ENCODE measurements around the gene MAJIN. TPM values are rescaled to one million over a fixed set of nuclear protein-coding genes. Genes with fewer than 3 reads are reported as not detected.

MAJIN gene
- total and polyA plus RNA-seq, 9 of the 15 experiments (the other 6 are each of a cell fraction or from before 2014, with no cell fraction given) = 0.17 to 0.83 (median 0.24) TPM; not detected in 2

- no peak for TF ChIP-seq ZNF449 (CRISPR knock-in tag; IDR thresholded peaks at IDR 0.05)
- peak; percentile 47 for TF ChIP-seq MEIS2 (IDR thresholded peaks at IDR 0.05; ENCODE audit: partially characterized antibody)
- TF ChIP-seq ZNF561 (CRISPR knock-in tag; conservative IDR thresholded peaks at IDR 0.05) = no peak
- no peak for TF ChIP-seq ZNF384 (IDR thresholded peaks at IDR 0.05; ENCODE audit: low read depth, low read length)
- TF ChIP-seq ZNF695 (CRISPR knock-in tag; IDR thresholded peaks at IDR 0.05) = no peak
- no peak for TF ChIP-seq PHTF2 (CRISPR knock-in tag; IDR thresholded peaks at IDR 0.05)
- no peak for TF ChIP-seq PTBP1 (IDR thresholded peaks at IDR 0.05; ENCODE audit: low read depth, low read length)
- TF ChIP-seq SIN3A (IDR thresholded peaks at IDR 0.05; ENCODE audit: borderline replicate concordance in 2 of 2, control insufficient read depth in 1 of 2, low read depth in 2 of 2, low read length in 2 of 2) = peak; percentile 73 to 94
- no peak for TF ChIP-seq BRD9 (IDR thresholded peaks at IDR 0.05; ENCODE audit: low read depth, partially characterized antibody)
- peak; percentile 71; the same call in 1 of the 2 replicates for TF ChIP-seq BHLHE40 (IDR thresholded peaks at IDR 0.05; ENCODE audit: low read length)
- peak; percentile 39; the same call in 1 of the 2 replicates for TF ChIP-seq EGR1 (conservative IDR thresholded peaks at IDR 0.05)
- TF ChIP-seq ZBTB8A (IDR thresholded peaks at IDR 0.05; ENCODE audit: partially characterized antibody) = no peak
- peak; percentile 7 for TF ChIP-seq CTCFL (IDR thresholded peaks at IDR 0.05; ENCODE audit: borderline replicate concordance, insufficient read depth, low read depth, low read length, poor library complexity, severe bottlenecking)
- no peak for TF ChIP-seq ZSCAN32 (CRISPR knock-in tag; IDR thresholded peaks at IDR 0.05)
- TF ChIP-seq FOXK1 (CRISPR knock-in tag; IDR thresholded peaks at IDR 0.05; ENCODE audit: borderline replicate concordance) = peak; percentile 43; the same call in 1 of the 2 replicates
- no peak for TF ChIP-seq PHF21A (IDR thresholded peaks at IDR 0.05; ENCODE audit: borderline replicate concordance, low read depth)
- peak; percentile 67 for TF ChIP-seq SP1 (CRISPR knock-in tag; IDR thresholded peaks at IDR 0.05)
- peak; percentile 51; the same call in 1 of the 2 replicates for TF ChIP-seq L3MBTL2 (IDR thresholded peaks at IDR 0.05)
- TF ChIP-seq THAP12 (CRISPR knock-in tag; IDR thresholded peaks at IDR 0.05) = peak; percentile 31; the same call in 1 of the 2 replicates
- peak; percentile 87 for TF ChIP-seq KLF13 (tag; IDR thresholded peaks at IDR 0.05; ENCODE audit: borderline replicate concordance, low read depth)
- peak; percentile 83 to 86 for TF ChIP-seq NRF1 (conservative IDR thresholded peaks at IDR 0.05 in 1 of 2, IDR thresholded peaks at IDR 0.05 in 1 of 2)
- no peak for TF ChIP-seq KAT7 (CRISPR knock-in tag; IDR thresholded peaks at IDR 0.05; ENCODE audit: borderline replicate concordance)
These were observed 47.7 kb downstream of the MAJIN start, which contains the start of gene PPP2R5B (continued) for GRCh38 chr11:64923944-64924909.

Measured in K562 (cell line).